ENCODE data around the gene TERC. TPM values are rescaled to one million over a fixed set of nuclear protein-coding genes. Genes with fewer than 3 reads are reported as not detected.

The TERC gene
- total RNA-seq, 1 experiment from 2014 or later = 52.4 TPM

Small RNAs within 50 kb of the gene (small RNA-seq; reads per million reads assigned to genes)
- gene RNU6-637P = not detected

Other genes with a start within 250 kb of the TERC start
- gene MECOM, start 101.3 kb downstream of the TERC start, total RNA-seq (2014; rRNA removed; shearing (Covaris generic)) = 5.3 and 10.9 TPM in 2 replicates
- not detected in 2 replicates for gene ACTRT3, start 4.5 kb upstream of the TERC start, total RNA-seq (2014; rRNA removed; shearing (Covaris generic))
- 23.1 and 23.6 TPM in 2 replicates for gene MYNN, start 8.3 kb upstream of the TERC start, total RNA-seq (2014; rRNA removed; shearing (Covaris generic))
- not detected in 2 replicates for gene LRRIQ4, start 47.8 kb upstream of the TERC start, total RNA-seq (2014; rRNA removed; shearing (Covaris generic))
- not detected in 2 replicates for gene LRRC34, start 47.8 kb upstream of the TERC start, total RNA-seq (2014; rRNA removed; shearing (Covaris generic))
- not detected in 2 replicates for gene LRRC31, start 104.9 kb upstream of the TERC start, total RNA-seq (2014; rRNA removed; shearing (Covaris generic))
- not detected in 2 replicates for gene SAMD7, start 146.5 kb upstream of the TERC start, total RNA-seq (2014; rRNA removed; shearing (Covaris generic))
- gene SEC62, start 201.7 kb upstream of the TERC start, total RNA-seq (2014; rRNA removed; shearing (Covaris generic)) = 36.3 and 42.9 TPM in 2 replicates